Activated CD4-positive, alpha-beta T cell treated with anti-CD3 and anti-CD28 coated beads, Interleukin-2, amount 50 U/mL, for 48 hours (primary cell): ENCODE results near the gene OLFML1.

Experiments
- DNase-seq, 2 experiments: peaks; one replicate each; pipeline ENCODE4 v3.0.0-alpha.2; 2020

Gene OLFML1

GRCh38 chr11:7533199-7534041, 48.1 kb downstream of the OLFML1 start:
- no peak for DNase-seq

DNA sequence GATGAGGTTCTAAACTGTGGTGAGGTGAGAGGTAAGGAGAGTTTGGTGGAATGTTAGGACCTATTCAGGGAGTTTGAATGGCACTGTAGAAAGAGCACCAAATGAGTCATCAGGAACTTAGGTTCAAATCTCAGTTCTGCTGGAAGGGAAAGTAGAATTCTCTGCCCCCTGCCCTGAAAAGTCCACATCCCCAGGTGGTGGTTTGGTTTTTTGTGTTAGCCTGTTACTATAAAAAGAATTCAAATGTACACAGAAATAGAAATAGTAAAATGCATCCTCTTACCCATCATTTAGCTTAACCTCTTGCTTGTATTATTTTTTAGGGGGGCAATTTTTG, 48.7 kb downstream of the OLFML1 start:
- no peak for DNase-seq

GRCh38 chr11:7536100-7536499, 50.8 kb downstream of the OLFML1 start:
- no peak for DNase-seq

GRCh38 chr11:7537265-7537664, 52.0 kb downstream of the OLFML1 start:
- DNase-seq: no peak

- peak in 1 of 2 experiments; percentile 24 for DNase-seq
Measured at GRCh38 chr11:7538031-7538430, 52.7 kb downstream of the OLFML1 start.

GRCh38 chr11:7538466-7539454, 53.5 kb downstream of the OLFML1 start:
- no peak for DNase-seq

- no peak for DNase-seq
Measured at GRCh38 chr11:7540830-7541555, 55.7 kb downstream of the OLFML1 start.

- no peak for DNase-seq
Measured at GRCh38 chr11:7543302-7543701, 58.0 kb downstream of the OLFML1 start.

DNA sequence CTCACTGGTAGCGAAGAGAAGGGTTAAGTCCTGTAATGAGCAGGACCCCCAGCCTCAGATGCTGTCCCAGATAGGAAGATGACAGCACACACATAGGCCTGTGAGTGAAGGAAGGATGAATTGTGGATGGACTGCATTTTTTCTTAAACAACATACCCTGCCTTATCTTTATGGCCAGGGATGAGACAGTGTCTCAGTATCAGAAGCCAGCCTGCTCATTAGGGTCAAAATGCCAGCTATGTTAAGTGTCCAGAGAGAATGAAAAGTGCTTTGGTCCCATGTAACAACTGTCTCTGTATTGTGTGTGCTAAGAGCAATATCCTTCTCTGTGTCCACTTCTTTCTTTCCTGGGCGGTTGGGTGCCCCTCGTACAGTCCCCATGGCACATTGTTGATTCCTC, 58.7 kb downstream of the OLFML1 start:
- no peak for DNase-seq

- DNase-seq: no peak
Measured at GRCh38 chr11:7545611-7546010, 60.3 kb downstream of the OLFML1 start.

GRCh38 chr11:7546324-7546791, 61.1 kb downstream of the OLFML1 start:
- no peak for DNase-seq

- DNase-seq: no peak
Measured at GRCh38 chr11:7547687-7548086, 62.4 kb downstream of the OLFML1 start.

DNA sequence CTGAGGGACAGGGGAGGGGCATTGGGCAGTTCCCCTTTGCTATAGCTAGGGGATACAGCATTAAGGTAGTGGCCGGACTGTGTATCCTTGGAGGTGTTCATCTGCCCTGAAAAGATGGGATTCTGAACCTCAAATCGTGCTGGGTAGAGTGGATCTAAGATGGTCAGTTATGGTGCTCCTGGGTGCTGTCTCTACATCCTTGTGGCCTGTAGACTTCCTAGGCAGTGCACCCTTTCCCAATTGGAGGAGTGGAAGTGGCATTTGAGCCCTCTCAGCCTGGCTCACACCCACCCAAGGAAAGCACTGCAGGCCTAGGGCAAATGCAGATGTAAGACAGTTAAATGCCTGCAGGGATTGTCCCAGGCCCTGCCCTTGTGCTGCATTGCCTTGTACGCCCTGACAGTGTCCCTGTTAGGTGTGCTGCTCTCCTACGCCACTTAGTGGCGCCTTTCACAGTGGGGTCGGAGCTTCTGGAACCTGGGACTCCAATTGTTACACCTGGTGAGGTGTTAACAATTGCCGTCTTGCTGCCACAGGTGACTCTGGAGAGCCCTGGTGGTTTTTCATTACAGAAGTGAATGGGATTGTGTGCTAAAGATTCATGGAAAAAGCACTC, 63.5 kb downstream of the OLFML1 start:
- peak; percentile 28 to 32 for DNase-seq

DNA sequence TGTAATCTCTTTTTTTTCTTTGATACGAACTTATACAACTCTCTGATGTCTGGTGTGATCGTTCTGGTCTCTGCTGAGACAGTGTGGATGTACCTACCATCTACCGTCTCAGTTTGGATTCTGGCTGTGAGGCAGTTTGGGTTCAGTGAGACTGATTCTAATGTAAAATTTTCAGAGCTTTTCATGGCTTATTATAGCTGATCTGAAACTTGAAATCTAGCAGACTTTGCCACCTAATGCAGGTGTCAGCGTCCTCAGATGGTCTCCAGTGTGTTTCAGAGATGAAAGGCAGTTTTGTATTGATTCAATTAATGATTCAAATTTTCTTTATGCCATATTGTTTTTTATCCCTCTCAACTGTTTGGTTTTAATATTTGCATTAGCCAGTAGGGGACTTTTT, 64.4 kb downstream of the OLFML1 start:
- no peak for DNase-seq

DNA sequence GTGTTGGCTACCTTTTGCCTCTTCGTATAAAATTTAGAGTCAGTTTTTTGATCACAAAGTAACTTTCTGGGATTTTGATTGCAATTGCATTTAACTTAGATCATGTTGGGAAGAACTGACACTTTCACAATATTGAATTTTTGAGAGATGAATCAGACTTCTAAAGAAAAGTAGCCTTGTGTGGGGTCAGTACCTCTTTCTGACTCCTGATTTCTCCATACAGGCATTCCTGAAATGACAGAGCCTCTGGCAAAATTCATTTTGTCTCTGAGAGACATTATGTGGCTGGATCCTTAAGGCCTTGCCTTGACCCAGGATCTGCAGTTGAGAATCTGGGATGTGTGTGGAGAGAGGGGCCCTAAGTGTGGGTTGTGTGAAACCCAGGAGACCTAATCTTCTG, 66.3 kb downstream of the OLFML1 start:
- DNase-seq: no peak

DNA sequence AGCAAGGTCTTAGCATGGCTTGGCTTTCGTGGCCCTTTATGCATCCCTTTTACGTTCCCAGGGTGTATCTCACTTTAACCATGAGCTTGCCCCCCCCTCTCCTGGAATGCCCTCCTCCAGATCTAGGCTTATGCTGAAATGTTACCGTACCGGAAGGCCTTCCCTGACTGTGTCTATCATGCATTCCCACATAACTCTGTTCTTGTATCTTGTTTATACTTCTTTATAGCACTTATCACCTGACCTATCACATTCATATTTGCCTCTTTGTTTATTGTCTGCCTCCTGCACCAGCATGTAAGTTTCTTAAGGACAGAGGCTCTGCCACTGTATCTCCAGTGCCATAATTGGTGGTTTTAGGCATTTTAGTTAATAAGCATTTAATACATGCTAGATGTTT, 67.4 kb downstream of the OLFML1 start:
- DNase-seq: no peak

DNA sequence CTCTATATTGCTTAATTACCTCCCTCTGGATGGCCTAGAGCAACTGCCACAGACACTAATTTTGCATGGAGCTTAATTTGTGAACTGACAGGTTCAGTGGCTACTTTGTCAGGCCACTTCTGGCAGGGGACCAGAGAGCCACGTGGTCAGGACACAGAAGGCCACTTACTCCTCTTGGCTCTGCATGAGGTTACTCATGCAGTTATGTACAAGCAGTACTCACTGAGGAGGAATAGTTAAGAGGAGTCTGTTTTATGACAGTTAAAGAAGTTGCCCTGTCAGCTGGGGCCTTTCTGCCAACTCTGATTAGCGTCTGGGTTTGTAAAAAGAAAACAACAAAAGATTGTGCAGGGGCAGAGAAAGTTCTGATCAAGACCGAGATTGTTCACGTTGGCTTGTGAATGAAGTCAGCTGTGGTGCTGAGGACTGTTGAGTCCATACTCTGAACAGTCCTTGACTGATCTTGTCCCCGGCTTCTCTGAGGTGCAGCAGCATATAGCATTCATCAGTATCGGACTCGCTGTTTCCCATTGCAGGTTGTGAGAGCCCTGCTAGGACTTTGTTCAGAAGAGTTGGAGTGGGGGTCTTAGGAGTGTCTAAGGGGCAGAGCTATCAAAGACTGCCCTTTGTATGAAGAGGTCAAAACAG, 69.9 kb downstream of the OLFML1 start:
- DNase-seq: no peak

- DNase-seq: no peak
Measured at GRCh38 chr11:7558046-7558445, 72.7 kb downstream of the OLFML1 start.

DNA sequence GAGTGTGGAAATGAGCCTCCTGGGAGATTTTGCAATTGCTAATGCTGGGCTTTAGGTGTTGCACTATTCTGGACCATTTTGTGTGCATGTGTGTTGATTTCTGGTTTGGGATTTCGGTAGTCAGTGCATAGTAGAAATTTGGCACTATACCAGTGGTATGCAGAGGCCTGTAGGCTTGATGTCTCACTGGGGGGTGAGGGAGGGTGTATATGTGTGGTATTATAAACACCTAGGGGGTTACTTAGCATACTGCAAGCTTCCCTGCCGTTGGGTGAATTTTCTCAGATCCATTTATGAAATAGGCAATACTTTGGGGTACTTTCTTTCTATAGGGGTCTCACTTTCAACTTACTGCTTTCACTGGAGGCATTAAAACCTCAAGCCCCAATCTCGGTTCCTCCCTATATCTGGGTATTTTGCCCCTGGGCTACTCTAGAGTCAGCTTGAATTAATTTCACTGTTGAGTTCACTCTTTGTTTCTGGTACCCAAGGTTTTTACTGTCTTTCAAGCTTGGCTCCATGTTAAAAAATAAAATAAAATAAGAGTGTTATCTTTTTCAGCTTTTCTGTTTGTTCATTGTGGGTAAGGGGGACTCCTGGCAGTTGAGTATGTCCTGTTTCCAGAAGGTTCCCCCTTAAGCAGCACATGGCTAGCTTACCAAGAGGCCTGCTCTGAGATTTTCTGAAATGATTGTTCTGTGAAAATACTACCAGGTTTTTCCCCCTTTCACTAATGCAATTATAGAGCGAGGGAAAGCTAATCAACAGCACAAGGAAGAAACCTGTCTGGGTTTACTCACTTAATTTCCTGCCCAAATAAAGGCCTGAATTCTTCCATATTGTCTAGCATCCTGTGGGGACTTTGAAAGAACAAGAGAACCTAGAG, 74.3 kb downstream of the OLFML1 start:
- DNase-seq: no peak
